Measurements from ENCODE around the gene C16orf96.
A peak's percentile ranks its signal among the peaks of the same experiment; 100 is the strongest.

C16orf96 gene

GRCh38 chr16:4556112-4556511 lies at the start of gene C16orf96:
Gene C16orf96 (plus strand): TSS chr16:4556340. CDS start chr16:4556490, 150 bp downstream.
- DNase-seq, result no peak

DNA sequence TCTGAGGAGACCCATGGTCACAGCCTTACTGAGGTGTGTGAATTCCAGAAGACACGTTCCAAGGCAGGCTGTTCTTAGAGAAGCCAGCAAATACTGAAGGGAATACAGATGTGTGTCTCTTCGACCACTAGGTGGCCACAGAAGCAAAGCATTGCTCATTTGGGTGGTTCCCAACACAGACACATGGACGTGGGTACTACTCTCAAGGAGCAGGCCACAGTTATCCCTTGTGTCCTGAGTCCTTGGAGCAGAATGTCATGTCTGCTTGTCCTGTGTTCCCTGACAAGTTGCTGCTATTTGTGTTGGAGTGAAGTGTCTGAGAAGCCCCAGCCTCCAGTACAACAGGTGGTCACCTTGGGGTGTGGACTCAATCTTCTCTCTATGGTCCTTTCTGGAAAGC lies 49.7 kb upstream of the C16orf96 start:
- DNase-seq, result peak; percentile 78

DNA sequence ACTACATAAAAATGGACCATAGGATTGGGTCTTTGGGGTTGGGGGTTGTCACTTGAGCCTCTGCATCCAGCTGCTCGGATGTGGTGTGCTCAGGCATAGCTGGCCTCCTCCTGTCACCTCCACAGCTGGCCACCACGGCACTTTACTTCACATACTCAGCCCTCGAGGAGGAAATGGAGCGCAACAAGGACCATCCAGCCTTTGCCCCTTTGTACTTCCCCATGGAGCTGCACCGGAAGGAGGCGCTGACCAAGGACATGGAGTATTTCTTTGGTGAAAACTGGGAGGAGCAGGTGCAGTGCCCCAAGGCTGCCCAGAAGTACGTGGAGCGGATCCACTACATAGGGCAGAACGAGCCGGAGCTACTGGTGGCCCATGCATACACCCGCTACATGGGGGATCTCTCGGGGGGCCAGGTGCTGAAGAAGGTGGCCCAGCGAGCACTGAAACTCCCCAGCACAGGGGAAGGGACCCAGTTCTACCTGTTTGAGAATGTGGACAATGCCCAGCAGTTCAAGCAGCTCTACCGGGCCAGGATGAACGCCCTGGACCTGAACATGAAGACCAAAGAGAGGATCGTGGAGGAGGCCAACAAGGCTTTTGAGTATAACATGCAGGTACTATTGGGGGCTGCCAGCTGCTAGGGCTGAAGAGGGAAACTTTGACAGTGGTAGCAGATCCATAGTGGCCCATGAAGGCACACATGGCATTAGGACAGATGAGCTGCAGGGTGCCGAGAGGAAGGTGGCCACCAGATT lies 48.4 kb upstream of the C16orf96 start:
- DNase-seq, result no peak

- DNase-seq, result no peak
Observed at GRCh38 chr16:4508806-4509205, 47.3 kb upstream of the C16orf96 start.

DNA sequence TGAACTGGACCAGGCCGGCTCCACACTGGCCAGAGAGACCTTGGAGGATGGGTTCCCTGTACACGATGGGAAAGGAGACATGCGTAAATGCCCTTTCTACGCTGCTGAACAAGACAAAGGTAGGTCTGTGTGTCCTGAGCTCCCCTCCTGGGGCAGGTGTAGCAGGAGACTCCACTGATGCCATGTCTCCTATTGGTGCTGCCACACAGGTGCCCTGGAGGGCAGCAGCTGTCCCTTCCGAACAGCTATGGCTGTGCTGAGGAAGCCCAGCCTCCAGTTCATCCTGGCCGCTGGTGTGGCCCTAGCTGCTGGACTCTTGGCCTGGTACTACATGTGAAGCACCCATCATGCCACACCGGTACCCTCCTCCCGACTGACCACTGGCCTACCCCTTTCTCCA lies 46.7 kb upstream of the C16orf96 start:
- no peak for DNase-seq

DNA sequence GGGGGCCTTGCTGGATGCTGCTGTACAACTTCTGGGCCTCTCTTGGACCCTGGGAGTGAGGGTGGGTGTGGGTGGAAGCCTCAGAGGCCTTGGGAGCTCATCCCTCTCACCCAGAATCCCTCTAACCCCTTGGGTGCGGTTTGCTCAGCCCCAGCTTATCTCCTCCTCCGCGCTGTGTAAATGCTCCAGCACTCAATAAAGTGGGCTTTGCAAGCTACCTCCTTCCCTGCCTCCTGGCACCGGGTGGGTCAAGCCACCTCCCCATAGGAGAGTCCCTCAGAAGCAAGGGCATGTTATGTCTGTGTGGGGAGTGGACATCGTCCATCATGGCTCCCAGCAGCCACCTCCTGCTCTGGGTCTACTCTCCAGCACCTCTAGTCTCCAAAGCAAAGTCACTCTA lies 46.0 kb upstream of the C16orf96 start:
- DNase-seq, result no peak

- no peak for DNase-seq
Observed at GRCh38 chr16:4510747-4511426, 45.3 kb upstream of the C16orf96 start.

DNA sequence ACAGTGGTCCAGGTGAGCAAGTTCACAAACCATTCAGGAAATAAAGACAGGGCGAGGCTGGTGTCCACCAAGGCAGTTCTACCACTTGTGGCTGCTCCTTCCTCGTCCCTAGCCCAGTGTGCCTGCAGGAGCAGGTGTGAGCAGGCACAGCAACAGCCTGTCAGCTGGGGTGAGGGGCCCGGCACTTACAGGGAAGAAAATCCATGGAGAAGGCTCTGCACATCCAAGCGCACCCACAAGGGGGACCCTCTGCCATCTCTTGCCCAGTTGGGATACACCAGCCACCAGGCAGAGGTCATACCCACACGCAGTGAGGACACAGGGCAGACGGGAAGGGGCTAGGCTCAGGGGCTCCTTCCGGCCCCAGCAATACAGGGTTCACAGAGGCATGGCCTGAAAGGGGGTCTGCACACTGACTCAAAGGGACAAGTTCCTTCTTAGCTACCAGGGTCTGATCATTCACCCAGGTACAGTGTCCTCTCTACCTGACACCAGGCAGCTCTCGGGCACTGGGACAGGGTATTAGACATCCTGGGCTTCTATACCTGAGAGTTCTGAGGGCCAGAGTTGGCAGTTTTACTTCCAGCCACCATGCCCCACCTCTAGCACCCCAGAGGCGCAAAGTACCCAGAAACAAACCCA lies 44.6 kb upstream of the C16orf96 start:
- DNase-seq, result no peak

- DNase-seq, result no peak
Observed at GRCh38 chr16:4512473-4512872, 43.7 kb upstream of the C16orf96 start.

DNA sequence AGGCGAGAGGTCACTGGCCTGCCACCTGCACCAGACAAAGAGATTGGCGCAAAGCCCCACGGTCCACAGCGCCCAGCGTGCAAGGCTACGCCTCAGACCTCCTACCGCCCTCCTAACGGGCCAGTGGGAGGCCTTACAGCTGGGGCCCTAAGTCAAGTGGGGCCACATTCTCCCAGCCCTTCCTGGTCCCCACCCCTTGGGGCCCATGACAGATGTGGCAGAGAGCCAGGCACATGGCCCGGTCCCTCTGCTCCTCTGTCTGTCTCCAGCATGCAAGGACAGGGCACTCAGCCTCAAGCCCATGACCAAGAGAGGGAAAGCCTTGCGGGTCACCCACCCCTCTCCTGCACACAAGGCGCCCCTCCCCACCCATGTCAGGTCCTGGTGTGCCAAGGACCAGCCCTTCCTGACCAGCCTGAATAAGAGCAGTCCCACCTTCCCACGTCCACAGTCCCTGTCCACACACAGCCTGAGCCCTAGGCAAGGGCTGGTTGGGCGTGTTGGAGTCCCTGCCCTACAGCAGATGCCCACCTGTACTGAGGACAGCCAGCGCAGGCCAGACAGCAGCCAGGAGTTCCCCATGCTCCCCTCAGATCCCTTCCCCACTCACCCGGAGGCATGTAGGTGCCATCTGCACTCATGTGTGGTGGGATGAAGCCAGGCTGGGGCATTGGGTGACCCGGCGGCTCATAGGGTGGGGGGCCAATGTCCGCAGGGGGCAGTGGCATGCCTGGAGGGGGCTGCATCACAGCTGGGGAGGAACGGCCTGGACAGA lies 42.9 kb upstream of the C16orf96 start:
- DNase-seq, result no peak

GRCh38 chr16:4513881-4514280 lies 42.3 kb upstream of the C16orf96 start:
- no peak for DNase-seq

DNA sequence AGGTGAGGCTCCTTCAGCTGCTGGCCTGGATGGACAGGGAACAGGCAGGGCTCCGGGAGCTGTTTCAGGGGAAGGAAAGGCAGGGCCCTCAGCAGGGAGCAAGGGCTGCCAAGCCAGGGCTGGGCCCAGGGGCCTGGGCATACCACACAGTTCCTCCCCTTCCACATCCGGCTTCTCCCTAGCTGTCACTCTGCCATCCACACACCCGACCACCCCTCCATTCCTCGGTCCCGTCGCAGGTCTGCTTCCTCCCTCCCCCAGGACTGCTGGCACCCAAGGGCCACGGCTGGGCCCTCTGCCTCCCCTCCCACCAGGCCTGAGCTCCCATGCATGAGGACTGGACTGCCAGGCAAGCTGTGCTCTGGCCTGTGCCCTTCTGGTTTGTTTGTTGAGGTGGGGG lies 41.5 kb upstream of the C16orf96 start:
- DNase-seq, result no peak

- no peak for DNase-seq
Observed at GRCh38 chr16:4515611-4516233, 40.4 kb upstream of the C16orf96 start.

DNA sequence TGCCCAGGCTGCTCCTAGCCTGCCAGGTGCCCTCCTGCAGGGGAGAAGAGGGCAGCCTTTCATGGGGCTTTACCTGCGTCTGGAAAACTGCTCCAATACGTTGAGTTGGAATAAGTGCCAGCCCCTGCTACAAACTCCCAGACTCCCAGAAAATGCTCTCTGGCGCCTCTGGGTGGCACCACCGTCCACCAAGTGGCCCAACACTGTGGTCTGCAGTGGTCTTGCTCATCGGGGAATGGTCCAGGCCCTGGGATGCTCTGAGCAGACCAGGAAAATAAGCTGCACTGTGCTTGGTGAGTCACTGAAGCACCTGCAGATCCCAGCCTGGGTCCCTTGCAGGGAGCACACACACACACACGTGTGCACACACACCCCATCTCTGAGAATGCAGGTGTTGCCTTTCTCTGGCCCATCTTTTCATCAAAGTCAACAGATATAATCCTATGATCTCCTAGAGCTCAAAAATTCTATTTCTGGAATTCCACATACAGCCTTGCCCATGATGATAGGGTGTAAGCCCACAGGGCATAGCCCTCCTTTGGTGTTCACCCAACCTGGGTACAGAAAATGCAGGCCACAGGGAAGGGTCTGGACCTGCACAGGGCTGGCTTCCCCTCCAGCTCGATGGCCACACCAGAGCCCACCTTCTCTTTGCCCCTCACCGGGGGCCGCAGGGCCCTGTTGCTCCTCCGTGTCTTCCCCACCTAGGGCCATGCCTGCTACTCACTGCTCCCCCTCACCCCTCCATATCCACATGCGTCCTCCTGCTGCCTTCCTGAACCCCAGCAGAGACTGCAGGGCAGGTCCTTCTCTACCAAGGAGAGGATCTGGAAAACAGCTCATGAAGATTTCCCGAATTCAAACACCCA lies 38.1 kb upstream of the C16orf96 start:
- DNase-seq, result no peak

- no peak for DNase-seq
Observed at GRCh38 chr16:4519274-4520058, 36.7 kb upstream of the C16orf96 start.

DNA sequence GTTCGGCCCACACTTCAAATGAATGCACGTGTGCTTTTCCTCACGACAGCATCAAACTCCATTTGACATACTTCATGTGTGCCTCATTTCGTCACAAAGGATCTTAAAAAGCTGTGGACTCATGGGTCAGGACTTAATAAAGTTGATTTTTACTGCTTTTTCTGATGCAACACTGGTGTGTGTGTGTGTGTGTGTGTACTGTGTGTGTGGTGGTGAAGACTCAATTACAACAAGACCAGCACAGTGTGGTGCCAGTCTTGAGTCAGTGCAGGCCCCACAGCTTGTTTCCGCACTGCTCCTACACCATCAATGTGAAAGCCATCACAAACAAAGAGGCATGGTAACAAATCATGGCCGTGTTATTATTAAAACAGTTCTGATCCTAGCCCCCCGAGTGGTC lies 35.2 kb upstream of the C16orf96 start:
- DNase-seq, result no peak

DNA sequence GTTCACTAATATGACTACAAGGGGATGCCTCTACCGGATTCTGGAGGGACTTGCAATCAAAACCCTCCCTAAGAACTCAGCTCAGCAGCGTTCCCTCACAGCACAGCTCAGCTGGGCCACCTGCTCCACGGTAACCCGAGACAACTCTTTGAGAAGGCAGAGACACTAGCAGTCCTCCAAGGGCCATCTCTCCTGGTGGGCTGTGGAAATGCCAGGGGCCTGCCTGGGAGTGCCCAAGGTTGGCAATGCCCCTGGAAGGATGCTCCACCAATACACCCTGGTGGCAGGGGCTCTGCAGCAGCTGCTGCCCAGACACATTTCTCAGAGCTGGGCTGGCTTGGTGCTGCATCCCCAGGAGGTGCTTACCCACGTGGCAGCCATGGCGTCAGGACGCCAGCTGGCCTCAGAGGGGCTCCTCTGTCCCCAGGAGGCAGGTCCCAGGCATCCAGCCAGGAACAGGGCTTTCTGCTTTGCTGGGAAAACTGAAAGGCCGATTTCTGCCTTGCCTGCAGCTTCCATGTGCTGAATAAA lies 34.0 kb upstream of the C16orf96 start:
- no peak for DNase-seq

- DNase-seq, result no peak
Observed at GRCh38 chr16:4523686-4524085, 32.5 kb upstream of the C16orf96 start.

DNA sequence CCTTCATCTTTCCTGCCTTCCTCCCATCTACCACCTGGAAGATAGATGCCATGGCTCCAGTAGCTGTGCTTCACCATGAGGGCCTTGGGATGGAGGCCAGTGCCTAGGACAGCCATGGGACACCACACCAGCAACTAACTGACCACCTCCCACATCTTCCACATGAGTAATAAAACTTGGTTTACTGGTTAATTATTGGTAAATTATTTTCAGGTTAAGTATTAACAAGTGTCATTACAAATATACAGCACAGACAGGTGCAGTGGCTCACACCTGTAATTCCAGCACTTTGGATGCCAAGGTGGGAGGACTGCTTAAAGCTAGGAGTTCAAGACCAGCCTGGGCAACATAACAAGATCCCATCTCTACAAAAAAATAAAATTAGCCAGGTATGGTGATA lies 31.6 kb upstream of the C16orf96 start:
- DNase-seq, result no peak

GRCh38 chr16:4525069-4525468 lies 31.1 kb upstream of the C16orf96 start:
- DNase-seq, result no peak

Measured in activated effector memory CD4-positive, alpha-beta T cell treated with anti-CD3 and anti-CD28 coated beads, Interleukin-2, amount 50 U/mL, for 16 hours (primary cell).